Skeletal muscle tissue (tissue), 4 donors: Measurements from ENCODE around the gene TPBG. TPM values are rescaled to one million over a fixed set of nuclear protein-coding genes. Genes with fewer than 3 reads are reported as not detected.
"Not testable (repeated sequence)": the region's sequence is repeated elsewhere in the genome, so short reads cannot be mapped to it uniquely, and the experiment has no call there.

ENCODE experiments used
- H3K27ac ChIP-seq: one replicate; pipeline ENCODE4 v1.7.0; 2013; ENCODE audit warnings: mild to moderate bottlenecking, low read depth, low read length, inconsistent platforms
- H3K27me3 ChIP-seq, 3 donors: one replicate each; pipeline ENCODE4 v1.7.0; 2013; ENCODE audit warnings: low read length in 3 of 3; ENCODE audit not compliant: control insufficient read depth in 3 of 3, insufficient read depth in 3 of 3
- H3K36me3 ChIP-seq, 3 donors: one replicate each; pipeline ENCODE4 v1.7.0; 2013; ENCODE audit warnings: low read length in 3 of 3; ENCODE audit not compliant: control insufficient read depth in 3 of 3, insufficient read depth in 3 of 3
- H3K4me1 ChIP-seq, 3 donors: one replicate each; pipeline ENCODE4 v1.7.0; 2013; ENCODE audit warnings: low read length in 3 of 3, mild to moderate bottlenecking in 3 of 3; ENCODE audit not compliant: control insufficient read depth in 3 of 3, insufficient read depth in 3 of 3
- H3K4me3 ChIP-seq, 3 donors: one replicate each; pipeline ENCODE4 v1.7.0; 2013; ENCODE audit warnings: low read length in 3 of 3
- H3K9ac ChIP-seq, 3 donors: one replicate each; pipeline ENCODE4 v1.7.0; 2013; ENCODE audit warnings: low read length in 3 of 3, mild to moderate bottlenecking in 3 of 3, moderate library complexity in 2 of 3, low read depth in 1 of 3
- H3K9me3 ChIP-seq, 3 donors: one replicate each; pipeline ENCODE4 v1.7.0; 2013; ENCODE audit warnings: low read length in 3 of 3; ENCODE audit not compliant: control insufficient read depth in 3 of 3
- total RNA-seq: library from RNA; depleted of rRNA; stranded (reverse); fragments of >200 nt; gene quantifications from one replicate; pipeline ENCODE4 v1.2.3, GENCODE V29; 2014
- donor health status: Osteomylitis.

TPBG gene
- total RNA-seq, 1 donor from 2014 or later = 6.3 TPM

GRCh38 chr6:82372656-82373055, 9.0 kb downstream of the TPBG start:
- Histone ChIP-seq H3K4me1 (no peaks in the 10 kb centered on the region), H3K4me3 (no peak overlapping the region), H3K36me3 (no peaks in the 10 kb centered on the region), H3K9ac (no peak overlapping the region), H3K27ac (no peak overlapping the region), H3K27me3 (no peaks in the 10 kb centered on the region), H3K9me3 (no peaks in the 10 kb centered on the region)

GRCh38 chr6:82374516-82374915, 10.9 kb downstream of the TPBG start:
- no peaks in the 10 kb centered on the region for H3K36me3 ChIP-seq
- H3K27me3 ChIP-seq = no peaks in the 10 kb centered on the region
- no peaks in the 10 kb centered on the region for H3K9me3 ChIP-seq
- no peak overlapping the region for H3K27ac ChIP-seq
- no peak overlapping the region for H3K4me3 ChIP-seq
- H3K9ac ChIP-seq = no peak overlapping the region
- no peaks in the 10 kb centered on the region for H3K4me1 ChIP-seq

- Histone ChIP-seq H3K36me3 (no peaks in the 10 kb centered on the region), H3K27me3 (no peaks in the 10 kb centered on the region), H3K9ac (no peak overlapping the region), H3K4me3 (no peak overlapping the region), H3K4me1 (no peaks in the 10 kb centered on the region), H3K9me3 (no peaks in the 10 kb centered on the region), H3K27ac (no peak overlapping the region)
Observed at GRCh38 chr6:82376636-82377035, 13.0 kb downstream of the TPBG start.

- Histone ChIP-seq H3K4me1 (no peaks in the 10 kb centered on the region), H3K9ac (no peak overlapping the region), H3K36me3 (no peaks in the 10 kb centered on the region), H3K27ac (no peak overlapping the region), H3K27me3 (no peaks in the 10 kb centered on the region), H3K4me3 (no peak overlapping the region), H3K9me3 (no peaks in the 10 kb centered on the region)
Observed at GRCh38 chr6:82380566-82381185, 17.1 kb downstream of the TPBG start.

- Histone ChIP-seq H3K27ac (no peak overlapping the region), H3K4me1 (no peaks in the 10 kb centered on the region), H3K36me3 (no peaks in the 10 kb centered on the region), H3K4me3 (no peak overlapping the region), H3K27me3 (no peaks in the 10 kb centered on the region), H3K9ac (no peak overlapping the region), H3K9me3 (no peaks in the 10 kb centered on the region)
Observed at GRCh38 chr6:82381278-82381677, 17.7 kb downstream of the TPBG start.

- Histone ChIP-seq H3K27me3 (no peaks in the 10 kb centered on the region), H3K4me3 (no peak overlapping the region), H3K9ac (no peak overlapping the region), H3K36me3 (no peaks in the 10 kb centered on the region), H3K9me3 (peaks cover 0 to 4% (median 0%) of the 10 kb centered on the region in 3 donors), H3K4me1 (no peaks in the 10 kb centered on the region), H3K27ac (no peak overlapping the region)
Observed at GRCh38 chr6:82385102-82385501, 21.5 kb downstream of the TPBG start.

- Histone ChIP-seq H3K27me3 (no peaks in the 10 kb centered on the region), H3K4me1 (no peaks in the 10 kb centered on the region), H3K27ac (no peak overlapping the region), H3K9ac (no peak overlapping the region), H3K36me3 (no peaks in the 10 kb centered on the region), H3K4me3 (no peak overlapping the region), H3K9me3 (peaks cover 0 to 4% (median 0%) of the 10 kb centered on the region in 3 donors)
Observed at GRCh38 chr6:82385546-82385945, 21.9 kb downstream of the TPBG start.

GRCh38 chr6:82385961-82386360, 22.3 kb downstream of the TPBG start:
- Histone ChIP-seq H3K9ac (no peak overlapping the region), H3K36me3 (no peaks in the 10 kb centered on the region), H3K27ac (no peak overlapping the region), H3K9me3 (peaks cover 0 to 4% (median 0%) of the 10 kb centered on the region in 3 donors), H3K4me1 (no peaks in the 10 kb centered on the region), H3K4me3 (no peak overlapping the region), H3K27me3 (no peaks in the 10 kb centered on the region)

GRCh38 chr6:82394770-82395169, 31.2 kb downstream of the TPBG start:
- not testable (repeated sequence) for H3K27ac ChIP-seq, H3K4me1 ChIP-seq, H3K4me3 ChIP-seq, H3K9ac ChIP-seq, H3K27me3 ChIP-seq, H3K9me3 ChIP-seq, H3K36me3 ChIP-seq

- no peak overlapping the region for H3K9ac ChIP-seq
- no peaks in the 10 kb centered on the region for H3K27me3 ChIP-seq
- no peaks in the 10 kb centered on the region for H3K9me3 ChIP-seq
- no peaks in the 10 kb centered on the region for H3K4me1 ChIP-seq
- no peaks in the 10 kb centered on the region for H3K36me3 ChIP-seq
- no peak overlapping the region for H3K27ac ChIP-seq
- no peak overlapping the region for H3K4me3 ChIP-seq
Observed at GRCh38 chr6:82396964-82397751, 33.5 kb downstream of the TPBG start.
